HepG2 (cell line): ENCODE measurements around the gene PDZD7. TPM values are rescaled to one million over a fixed set of nuclear protein-coding genes. Genes with fewer than 3 reads are reported as not detected.

ENCODE experiments used
- ATAC-seq: fragments of 200-7000 bp; cut with Tn5 transposase; 3 replicates; pipeline ENCODE4 v1.9.1; 2020; ENCODE audit warnings: mild to moderate bottlenecking, moderate library complexity
- BruUV-seq: library from RNA; stranded (reverse); fragments of 400-500 nt; replicated peaks from 2 replicates; lab custom pipeline; 2021; lab: Mats Ljungman, UMichigan
- CTCF ChIA-PET: fragments of 300-600 bp; formaldehyde crosslinking; extraction: SDS; loops from one replicate; lab custom pipeline; 2021; ENCODE audit warnings: low total read pairs, inconsistent platforms, low intra/inter-chr PET ratio; lab: Yijun Ruan, JAX
- POLR2A ChIA-PET: fragments of 350-600 bp; sonication (Branson Sonifier 250); formaldehyde crosslinking; loops from one replicate; lab custom pipeline; 2020; ENCODE audit warnings: antibody characterized with exemption, inconsistent platforms; lab: Yijun Ruan, JAX
- DNase-seq: peaks from one replicate; pipeline ENCODE4 v3.0.0-alpha.2; 2015; ENCODE audit warnings: low spot score
- FAIRE-seq: peaks from 3 replicates; lab custom pipeline; 2011; peaks lifted over from hg19 to GRCh38; lab: Jason Lieb, UNC
- H2AFZ ChIP-seq: one replicate; pipeline ENCODE4 v1.6.1; 2011; ENCODE audit warnings: low read length, inconsistent platforms
- H3K27ac ChIP-seq: fragments of 300-600 bp; 3 replicates; pipeline ENCODE4 v1.8.0; 2011; ENCODE audit warnings: mixed run types, mild to moderate bottlenecking, mixed read lengths, low read length, inconsistent platforms; ENCODE audit not compliant: insufficient read depth; ENCODE audit errors: extremely low read length
- H3K27me3 ChIP-seq, 2 experiments: fragments of 200-600 bp in 1 of 2; 2 replicates in 1 of 2; 3 replicates in 1 of 2; pipeline versions ENCODE4 v1.6.0 to v1.8.0; 2011; ENCODE audit warnings: low read length in 2 of 2, mild to moderate bottlenecking in 2 of 2, moderate library complexity in 2 of 2, inconsistent platforms in 1 of 2; ENCODE audit not compliant: insufficient read depth in 2 of 2, control insufficient read depth in 1 of 2
- H3K36me3 ChIP-seq, 2 experiments: fragments of 200-600 bp in 1 of 2; replicated peaks in 1 of 2; 2 replicates in 1 of 2; 3 replicates in 1 of 2; pipeline versions ENCODE4 v1.5.1 to v1.8.0; 2011; ENCODE audit warnings: low read length in 2 of 2, inconsistent platforms in 1 of 2; ENCODE audit not compliant: insufficient read depth in 2 of 2, control insufficient read depth in 1 of 2
- H3K4me1 ChIP-seq: 2 replicates; pipeline ENCODE4 v1.5.1; 2012; ENCODE audit warnings: low read length, inconsistent platforms; ENCODE audit not compliant: insufficient read depth
- H3K4me2 ChIP-seq: 2 replicates; pipeline ENCODE4 v1.6.0; 2011; ENCODE audit warnings: low read depth, low read length, inconsistent platforms
- H3K4me3 ChIP-seq, 3 experiments: fragments of 200-600 bp in 1 of 3; sonication (generic), shearing (Covaris generic) in 1 of 3; replicated peaks in 1 of 3; 2 replicates each; pipeline ENCODE4 v1.5.1; 2011 to 2016; ENCODE audit warnings: low read length in 3 of 3, inconsistent platforms in 2 of 3, low read depth in 2 of 3, mild to moderate bottlenecking in 2 of 3, control low read depth in 1 of 3, mixed read lengths in 1 of 3; ENCODE audit not compliant: insufficient read depth in 1 of 3
- H3K79me2 ChIP-seq: one replicate; pipeline ENCODE4 v1.6.1; 2011; ENCODE audit warnings: low read length, inconsistent platforms; ENCODE audit not compliant: insufficient read depth
- H3K9ac ChIP-seq: 2 replicates; pipeline ENCODE4 v1.6.0; 2011; ENCODE audit warnings: mild to moderate bottlenecking, low read depth, low read length, inconsistent platforms; ENCODE audit not compliant: insufficient read depth
- H3K9me3 ChIP-seq: 2 replicates; pipeline ENCODE4 v1.5.1; 2012; ENCODE audit warnings: mild to moderate bottlenecking, low read length
- H4K20me1 ChIP-seq: 2 replicates; pipeline ENCODE4 v1.6.0; 2011; ENCODE audit warnings: inconsistent platforms, mild to moderate bottlenecking, low read length, moderate library complexity; ENCODE audit not compliant: insufficient read depth
- KLF16 ChIP-seq, 2 experiments: sonication (generic) in 1 of 2; formaldehyde crosslinking in 1 of 2; IDR thresholded peaks; 2 replicates each; pipeline versions ENCODE4 v1.6.1 to v1.8.0; 2016 to 2023; ENCODE audit warnings: missing genetic modification reagents in 2 of 2, missing compliant biosample characterization in 1 of 2
- POLR2AphosphoS5 ChIP-seq: IDR thresholded peaks from 2 replicates; pipeline ENCODE4 v1.6.1; 2012; ENCODE audit warnings: low read depth, low read length
- PRPF4 ChIP-seq: fragments of 200-400 bp; formaldehyde crosslinking; IDR thresholded peaks from 2 replicates; pipeline ENCODE4 v1.6.1; 2016; ENCODE audit warnings: low read length, low read depth; ENCODE audit not compliant: poor library complexity, severe bottlenecking
- RBFOX2 ChIP-seq: fragments of 200-400 bp; formaldehyde crosslinking; IDR thresholded peaks from 2 replicates; pipeline ENCODE4 v1.6.1; 2017; ENCODE audit warnings: low read depth, mild to moderate bottlenecking, low read length
- ZNF737 ChIP-seq: sonication (generic); formaldehyde crosslinking; IDR thresholded peaks from 2 replicates; pipeline ENCODE4 v1.5.0; 2020; ENCODE audit warnings: missing genetic modification reagents, mild to moderate bottlenecking, borderline replicate concordance
- WGBS: methylation state at CpG from one replicate; pipeline ENCODE4 v1.1.6; 2017; ENCODE audit warnings: low lambda C conversion rate; 5-methylcytosine and 5-hydroxymethylcytosine counted together
- in situ Hi-C: cut with HindIII; loops from 2 replicates; pipeline ENCODE4 v1.10.0; 2017; ENCODE audit warnings: low pct_unique_long_range_greater_than_20kb; ENCODE audit not compliant: extremely low pct_ligation_motif_present
- intact Hi-C: fragments of 100-400 bp; cut with micrococcal nuclease; formaldehyde crosslinking; loops from one replicate; pipeline ENCODE4 v1.10.0; 2022; ENCODE audit not compliant: unreplicated experiment
- polyA plus RNA-seq, 8 experiments: library from polyadenylated mRNA; depleted of rRNA in 3 of 8; stranded (reverse) in 7 of 8; unstranded in 1 of 8; fragments of >200 nt; fragmentation: Illumina TruSeq in 4 of 8; extraction: Trizol in 4 of 8; gene quantifications; 2 replicates each; pipeline versions ENCODE4 v1.2.1 to v1.2.3, GENCODE V29; 2011 to 2016; ENCODE audit warnings: low read depth in 4 of 8, missing spikeins in 1 of 8, mixed read lengths in 1 of 8; ENCODE audit not compliant: insufficient read depth in 1 of 8
- total RNA-seq, 5 experiments: library from RNA; depleted of rRNA; stranded (reverse); fragments of >200 nt; fragmentation: Illumina TruSeq; extraction: Trizol; gene quantifications; 2 replicates each; pipeline ENCODE4 v1.2.3, GENCODE V29; 2016; ENCODE audit warnings: low read depth in 1 of 5
- TF ChIP-seq, protein P1 (sequence below): sonication (generic); formaldehyde crosslinking; IDR thresholded peaks from 2 replicates; pipeline ENCODE4 v1.8.1; 2023; ENCODE audit warnings: mild to moderate bottlenecking, inconsistent platforms, moderate library complexity, missing genetic modification reagents, borderline replicate concordance
- TF ChIP-seq, protein P2 (sequence below): sonication (generic); formaldehyde crosslinking; IDR thresholded peaks from 2 replicates; pipeline ENCODE4 v1.5.0; 2020; ENCODE audit warnings: mild to moderate bottlenecking, missing genetic modification reagents

The PDZD7 gene
- total and polyA plus RNA-seq, 2 of the 13 experiments (the other 11 are each of a cell fraction or from before 2014, with no cell fraction given), result 0.58 to 0.73 TPM

DNA sequence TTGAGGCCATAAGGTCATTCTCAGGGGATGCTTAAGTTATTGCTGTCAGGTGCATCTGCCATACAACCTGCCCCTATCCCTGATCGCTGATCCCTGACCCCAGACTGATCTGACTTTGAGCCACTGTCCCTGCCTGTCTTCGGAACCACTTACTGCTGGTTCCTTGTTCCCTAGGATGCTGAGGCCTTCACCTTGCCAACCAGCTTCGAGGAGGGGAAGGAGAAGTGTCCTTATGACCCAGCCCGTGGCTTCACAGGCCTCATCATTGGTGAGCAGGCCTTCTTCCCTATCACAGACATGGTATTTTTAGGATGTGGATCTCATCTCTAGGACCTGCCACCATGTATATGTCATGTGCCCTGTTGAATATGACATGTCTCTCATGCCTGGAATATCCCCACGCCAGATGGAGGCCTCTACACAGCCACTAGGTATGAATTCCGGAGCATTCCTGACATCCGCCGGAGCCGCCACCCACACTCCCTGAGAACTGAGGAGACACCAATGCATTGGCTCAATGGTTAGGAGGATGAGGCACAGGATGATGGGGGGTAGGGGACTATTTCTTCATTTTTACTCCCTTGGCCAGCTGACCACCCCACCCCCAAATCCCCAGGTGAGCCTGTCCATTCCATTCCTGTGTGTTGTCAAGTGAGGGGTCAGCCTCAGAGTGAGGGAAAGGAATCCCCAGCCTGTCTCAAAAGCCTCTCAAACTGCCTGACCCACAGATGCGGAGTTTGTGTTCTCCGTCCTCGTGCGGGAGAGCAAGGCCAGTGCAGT lies 52.6 kb downstream of the PDZD7 start:
- TF ChIP-seq, protein P1, sequence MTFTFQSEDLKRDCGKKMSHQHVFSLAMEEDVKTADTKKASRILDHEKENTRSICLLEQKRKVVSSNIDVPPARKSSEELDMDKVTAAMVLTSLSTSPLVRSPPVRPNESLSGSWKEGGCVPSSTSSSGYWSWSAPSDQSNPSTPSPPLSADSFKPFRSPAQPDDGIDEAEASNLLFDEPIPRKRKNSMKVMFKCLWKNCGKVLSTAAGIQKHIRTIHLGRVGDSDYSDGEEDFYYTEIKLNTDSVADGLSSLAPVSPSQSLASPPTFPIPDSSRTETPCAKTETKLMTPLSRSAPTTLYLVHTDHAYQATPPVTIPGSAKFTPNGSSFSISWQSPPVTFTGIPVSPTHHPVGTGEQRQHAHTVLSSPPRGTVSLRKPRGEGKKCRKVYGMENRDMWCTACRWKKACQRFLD (CRISPR knock-in tag), result no peak
- no peak for TF ChIP-seq PRPF4
- 0 out of 2 replicates have a peak, but pooled peaks have one; percentile 35 for TF ChIP-seq RBFOX2
- peak; percentile 9; the same call in 1 of the 2 replicates for TF ChIP-seq POLR2AphosphoS5
- no peak for TF ChIP-seq ZNF737 (CRISPR knock-in tag)
- TF ChIP-seq, protein P2, sequence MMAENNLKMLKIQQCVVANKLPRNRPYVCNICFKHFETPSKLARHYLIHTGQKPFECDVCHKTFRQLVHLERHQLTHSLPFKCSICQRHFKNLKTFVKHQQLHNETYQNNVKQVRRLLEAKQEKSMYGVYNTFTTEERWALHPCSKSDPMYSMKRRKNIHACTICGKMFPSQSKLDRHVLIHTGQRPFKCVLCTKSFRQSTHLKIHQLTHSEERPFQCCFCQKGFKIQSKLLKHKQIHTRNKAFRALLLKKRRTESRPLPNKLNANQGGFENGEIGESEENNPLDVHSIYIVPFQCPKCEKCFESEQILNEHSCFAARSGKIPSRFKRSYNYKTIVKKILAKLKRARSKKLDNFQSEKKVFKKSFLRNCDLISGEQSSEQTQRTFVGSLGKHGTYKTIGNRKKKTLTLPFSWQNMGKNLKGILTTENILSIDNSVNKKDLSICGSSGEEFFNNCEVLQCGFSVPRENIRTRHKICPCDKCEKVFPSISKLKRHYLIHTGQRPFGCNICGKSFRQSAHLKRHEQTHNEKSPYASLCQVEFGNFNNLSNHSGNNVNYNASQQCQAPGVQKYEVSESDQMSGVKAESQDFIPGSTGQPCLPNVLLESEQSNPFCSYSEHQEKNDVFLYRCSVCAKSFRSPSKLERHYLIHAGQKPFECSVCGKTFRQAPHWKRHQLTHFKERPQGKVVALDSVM (CRISPR knock-in tag), result no peak
- no peak for TF ChIP-seq KLF16 (CRISPR knock-in tag; IDR thresholded peaks at IDR 0.05)
- H3K9me3 ChIP-seq, result no peaks in the 10 kb centered on the region
- H3K4me3 ChIP-seq, result no peak overlapping the region
- 95% methylated on average over 13 of the region's 13 CpGs for WGBS
- H4K20me1 ChIP-seq, result no peaks in the 10 kb centered on the region
- ChIA-PET POLR2A (interaction anchor here (1.7 kb wide), 1 partner anchor 20 kb away, joined by 3 read pairs; no protein-coding TSS in a partner anchor), CTCF (no interaction called here)
- H2AFZ ChIP-seq, result no peak overlapping the region
- H3K36me3 ChIP-seq, result peaks cover 38 to 84% of the 10 kb centered on the region in 2 experiments
- peaks cover 22% of the 10 kb centered on the region for H3K4me1 ChIP-seq
- no peak for ATAC-seq
- no peak overlapping the region for H3K27ac ChIP-seq
- peaks cover 11% of the 10 kb centered on the region for H3K79me2 ChIP-seq
- H3K9ac ChIP-seq, result no peak overlapping the region
- intact Hi-C loops, result no loop called here
- no TSS peak for BruUV-seq
- no peak overlapping the region for H3K4me2 ChIP-seq
- no peak for FAIRE-seq
- DNase-seq, result no peak
- in situ Hi-C loops, result no loop called here
- no peaks in the 10 kb centered on the region for H3K27me3 ChIP-seq
